Middle frontal gyrus (tissue), 1 donor: ENCODE data around the gene ADAMTS16.
"Not testable (repeated sequence)": the region's sequence is repeated elsewhere in the genome, so short reads cannot be mapped to it uniquely, and the experiment has no call there.

ENCODE experiments used
- DNase-seq: peaks from one replicate; pipeline ENCODE4 v3.0.0-alpha.2; 2015; ENCODE audit warnings: low spot score; ENCODE audit errors: extremely low spot score

ADAMTS16 gene, protein sequence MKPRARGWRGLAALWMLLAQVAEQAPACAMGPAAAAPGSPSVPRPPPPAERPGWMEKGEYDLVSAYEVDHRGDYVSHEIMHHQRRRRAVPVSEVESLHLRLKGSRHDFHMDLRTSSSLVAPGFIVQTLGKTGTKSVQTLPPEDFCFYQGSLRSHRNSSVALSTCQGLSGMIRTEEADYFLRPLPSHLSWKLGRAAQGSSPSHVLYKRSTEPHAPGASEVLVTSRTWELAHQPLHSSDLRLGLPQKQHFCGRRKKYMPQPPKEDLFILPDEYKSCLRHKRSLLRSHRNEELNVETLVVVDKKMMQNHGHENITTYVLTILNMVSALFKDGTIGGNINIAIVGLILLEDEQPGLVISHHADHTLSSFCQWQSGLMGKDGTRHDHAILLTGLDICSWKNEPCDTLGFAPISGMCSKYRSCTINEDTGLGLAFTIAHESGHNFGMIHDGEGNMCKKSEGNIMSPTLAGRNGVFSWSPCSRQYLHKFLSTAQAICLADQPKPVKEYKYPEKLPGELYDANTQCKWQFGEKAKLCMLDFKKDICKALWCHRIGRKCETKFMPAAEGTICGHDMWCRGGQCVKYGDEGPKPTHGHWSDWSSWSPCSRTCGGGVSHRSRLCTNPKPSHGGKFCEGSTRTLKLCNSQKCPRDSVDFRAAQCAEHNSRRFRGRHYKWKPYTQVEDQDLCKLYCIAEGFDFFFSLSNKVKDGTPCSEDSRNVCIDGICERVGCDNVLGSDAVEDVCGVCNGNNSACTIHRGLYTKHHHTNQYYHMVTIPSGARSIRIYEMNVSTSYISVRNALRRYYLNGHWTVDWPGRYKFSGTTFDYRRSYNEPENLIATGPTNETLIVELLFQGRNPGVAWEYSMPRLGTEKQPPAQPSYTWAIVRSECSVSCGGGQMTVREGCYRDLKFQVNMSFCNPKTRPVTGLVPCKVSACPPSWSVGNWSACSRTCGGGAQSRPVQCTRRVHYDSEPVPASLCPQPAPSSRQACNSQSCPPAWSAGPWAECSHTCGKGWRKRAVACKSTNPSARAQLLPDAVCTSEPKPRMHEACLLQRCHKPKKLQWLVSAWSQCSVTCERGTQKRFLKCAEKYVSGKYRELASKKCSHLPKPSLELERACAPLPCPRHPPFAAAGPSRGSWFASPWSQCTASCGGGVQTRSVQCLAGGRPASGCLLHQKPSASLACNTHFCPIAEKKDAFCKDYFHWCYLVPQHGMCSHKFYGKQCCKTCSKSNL

DNA sequence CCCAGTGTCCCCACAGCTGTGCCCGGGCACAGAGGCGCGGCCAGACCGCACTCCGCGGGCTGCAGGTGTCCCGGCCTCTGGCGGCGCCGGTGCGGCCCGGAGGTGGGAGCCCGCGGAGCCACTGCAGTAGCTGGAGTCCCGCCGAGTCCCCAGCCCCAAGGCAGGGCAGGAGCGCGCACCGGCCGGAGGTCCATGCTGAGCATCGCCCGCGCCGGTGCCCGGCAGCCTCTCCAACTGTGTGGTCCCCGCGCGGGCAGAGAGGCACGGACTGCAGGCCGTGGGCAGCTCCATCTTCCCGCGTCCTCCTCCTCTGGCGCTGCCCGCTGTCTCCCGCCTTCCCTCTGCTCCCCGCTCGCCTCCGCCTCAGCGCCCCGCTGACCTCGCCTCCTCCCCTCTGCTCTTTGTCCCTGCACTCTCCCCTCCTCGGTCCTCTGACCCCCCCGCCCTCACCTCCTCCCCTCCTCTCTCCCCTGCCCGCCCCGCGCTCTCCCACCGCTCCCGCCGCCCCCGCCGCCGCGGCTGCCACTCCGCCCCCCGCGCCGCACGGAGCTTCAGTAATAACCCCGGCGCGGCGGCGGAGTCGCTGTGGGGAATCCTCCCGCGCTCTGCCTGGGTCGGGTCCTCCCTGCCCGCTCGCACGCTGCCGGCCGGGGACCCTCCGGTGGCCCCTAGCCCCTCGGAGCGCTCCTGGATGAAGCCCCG, at the start of gene ADAMTS16:
TSS of gene ADAMTS16 (plus strand) at position 554 of the 702 bp plus-strand sequence. CDS start at position 692, 138 bp downstream.
- DNase-seq: no peak

DNA sequence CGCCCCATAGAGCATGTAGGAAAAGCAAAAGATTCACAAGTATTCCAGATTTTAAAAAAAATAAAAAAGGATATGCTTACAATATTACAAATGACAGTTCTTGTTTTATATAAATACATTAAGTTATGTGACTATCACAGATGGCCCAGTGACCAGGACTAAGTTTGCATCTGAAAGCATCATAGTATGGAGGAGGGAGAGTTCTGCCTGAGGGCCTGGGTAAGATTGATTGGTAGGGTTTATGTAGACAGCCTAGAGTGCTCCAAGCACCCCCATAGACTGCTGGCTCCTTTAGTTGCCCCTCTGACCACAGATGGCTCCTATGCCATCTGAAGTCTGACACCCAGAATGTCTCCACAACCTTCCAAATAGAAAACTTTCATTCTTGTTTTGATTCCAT, 48.0 kb upstream of the ADAMTS16 start:
- no peak for DNase-seq

DNA sequence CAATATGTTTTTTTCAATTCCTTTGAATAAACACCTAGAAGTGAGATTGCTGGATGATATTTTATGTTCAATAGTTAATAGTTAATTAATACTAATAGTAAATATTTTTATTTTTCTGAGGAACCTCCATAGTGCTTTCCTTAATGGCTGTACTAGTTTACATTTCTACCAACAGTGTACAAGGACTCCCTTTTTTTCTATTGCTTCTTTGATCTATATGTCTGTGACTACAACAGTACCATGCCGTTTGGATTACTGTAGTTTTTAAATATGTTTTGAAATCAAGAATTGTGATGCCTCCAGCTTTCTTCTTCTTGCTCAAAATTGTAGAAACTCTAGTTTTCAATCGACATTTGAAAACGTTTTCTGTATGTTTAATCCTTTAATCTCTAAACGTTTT, 39.5 kb upstream of the ADAMTS16 start:
- DNase-seq: no peak

DNA sequence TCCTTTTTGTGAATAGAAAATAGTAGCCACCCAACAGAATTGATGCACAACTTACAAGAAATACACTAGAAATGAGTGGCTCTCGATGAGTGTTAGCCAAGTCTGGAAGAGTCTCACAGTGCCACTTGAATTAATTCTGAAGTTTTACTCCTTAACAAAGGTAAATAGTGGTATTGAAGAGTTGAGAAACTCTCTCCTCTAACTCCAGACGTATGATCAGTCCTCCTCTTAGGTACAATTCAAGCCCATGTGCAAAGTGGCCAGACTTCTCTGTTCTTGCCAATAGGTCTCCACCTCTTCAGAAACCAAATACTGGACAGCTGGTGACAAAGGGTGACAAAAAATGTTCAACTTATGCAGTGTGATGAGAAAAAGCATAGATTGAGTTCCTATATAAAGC, 38.5 kb upstream of the ADAMTS16 start:
- no peak for DNase-seq

DNA sequence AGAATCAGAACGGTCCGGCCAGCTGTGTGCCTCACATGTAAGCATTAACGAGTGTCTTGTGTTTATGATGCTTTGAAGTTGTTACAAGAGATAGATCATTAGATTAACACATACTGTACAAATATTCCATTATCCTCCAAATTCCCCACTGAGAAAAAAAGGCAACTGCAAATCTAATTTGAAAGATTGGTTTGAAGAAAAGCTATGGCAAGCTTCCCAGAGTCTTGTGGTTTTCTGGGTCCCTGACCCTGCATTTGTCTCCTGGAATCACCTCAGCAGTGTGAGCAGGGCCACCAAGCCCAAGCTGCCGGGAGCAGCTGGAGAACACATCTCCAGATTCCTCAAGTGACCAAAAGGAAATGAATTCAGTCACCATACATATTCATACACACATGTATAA, 36.9 kb upstream of the ADAMTS16 start:
- DNase-seq: no peak

DNA sequence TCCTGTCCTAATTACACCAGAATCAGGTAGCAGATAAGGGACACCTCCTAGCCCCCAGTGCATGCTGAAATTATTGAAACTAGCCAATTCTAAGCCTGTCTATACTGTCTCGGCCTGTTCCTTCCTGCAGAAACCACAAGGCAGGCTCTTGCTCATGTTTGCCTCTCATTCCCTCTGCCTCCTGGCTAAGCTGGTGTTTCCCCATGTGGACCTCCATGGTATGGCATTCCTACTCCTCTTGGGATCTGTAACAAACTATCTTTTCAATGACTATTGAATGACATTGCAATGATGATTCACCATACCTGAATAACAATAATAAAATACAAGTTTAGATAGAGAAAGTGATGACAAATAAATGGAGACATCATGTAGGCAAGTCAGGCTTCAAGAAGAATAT, 35.6 kb upstream of the ADAMTS16 start:
- no peak for DNase-seq

DNA sequence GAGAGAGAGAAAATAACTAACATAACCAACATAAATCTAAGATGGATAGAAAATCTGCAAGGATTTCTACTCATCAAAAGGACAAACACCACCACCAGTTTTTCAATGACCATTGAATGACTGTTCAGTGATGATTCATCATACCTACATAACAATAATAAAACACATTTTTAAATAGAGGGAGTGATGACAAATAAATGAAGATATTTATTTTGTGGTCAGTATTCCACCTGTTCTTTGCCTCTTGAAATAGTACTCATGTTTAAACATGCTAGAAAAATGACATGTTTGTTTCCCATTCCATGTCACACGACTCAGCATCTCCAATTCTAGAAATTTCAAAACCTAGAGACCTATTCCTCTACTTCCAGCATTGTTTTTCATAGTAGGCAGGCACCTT, 34.6 kb upstream of the ADAMTS16 start:
- no peak for DNase-seq

DNA sequence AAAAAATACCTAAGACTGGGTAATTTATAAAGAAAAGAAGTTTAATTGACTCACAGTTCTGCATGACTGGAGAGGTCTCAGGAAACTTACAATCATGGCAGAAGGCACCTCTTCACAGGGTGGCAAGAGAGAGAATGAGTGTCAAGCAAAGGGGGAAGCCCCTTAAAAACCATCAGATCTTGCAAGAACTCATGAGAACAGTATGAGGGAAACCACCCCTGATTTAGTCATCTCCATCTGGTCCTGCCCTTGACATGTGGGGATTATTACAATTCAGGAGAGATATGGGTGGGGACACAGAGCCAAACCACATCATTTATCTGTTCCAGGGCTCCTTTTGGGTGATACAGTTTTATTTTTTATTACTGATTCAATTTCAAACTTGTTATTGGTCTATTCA, 23.2 kb upstream of the ADAMTS16 start:
- no peak for DNase-seq

DNA sequence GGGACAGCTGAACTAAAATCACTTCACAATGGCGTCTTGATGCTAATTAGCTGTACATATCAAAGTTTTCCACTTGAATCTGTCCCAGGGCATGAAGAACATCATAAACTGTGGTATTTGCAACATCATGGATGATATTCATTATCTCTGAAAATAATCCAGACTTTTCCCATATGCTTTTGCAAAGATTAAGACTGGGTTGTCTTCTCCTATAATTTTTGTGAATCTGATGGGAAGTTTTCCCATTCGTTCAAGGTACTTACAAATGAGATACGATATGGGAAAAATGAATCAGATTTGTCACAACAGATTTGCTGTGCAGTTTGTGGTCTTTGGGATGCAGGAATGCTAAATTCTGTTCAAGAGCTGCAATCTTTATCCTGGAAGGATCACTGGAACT, 17.4 kb upstream of the ADAMTS16 start:
- DNase-seq: no peak

DNA sequence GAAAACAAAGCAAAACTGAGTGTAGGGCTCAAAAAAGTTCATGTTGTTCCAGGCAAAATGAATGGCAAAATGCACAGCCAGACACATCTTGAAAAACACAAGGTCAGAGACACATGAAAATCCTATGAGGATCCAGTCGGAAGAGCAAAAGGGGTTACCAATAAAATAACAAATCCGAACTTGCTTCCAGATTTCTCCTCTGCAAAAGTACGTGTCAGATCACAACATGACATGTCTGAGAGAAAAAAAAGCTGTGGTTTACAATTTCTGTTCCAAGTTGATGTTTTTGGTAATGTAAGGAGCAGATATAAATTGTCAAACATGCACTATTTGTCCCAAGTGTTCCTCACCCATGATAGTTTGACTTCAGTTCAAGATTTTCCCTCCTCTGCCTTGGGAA, 15.9 kb upstream of the ADAMTS16 start:
- no peak for DNase-seq

DNA sequence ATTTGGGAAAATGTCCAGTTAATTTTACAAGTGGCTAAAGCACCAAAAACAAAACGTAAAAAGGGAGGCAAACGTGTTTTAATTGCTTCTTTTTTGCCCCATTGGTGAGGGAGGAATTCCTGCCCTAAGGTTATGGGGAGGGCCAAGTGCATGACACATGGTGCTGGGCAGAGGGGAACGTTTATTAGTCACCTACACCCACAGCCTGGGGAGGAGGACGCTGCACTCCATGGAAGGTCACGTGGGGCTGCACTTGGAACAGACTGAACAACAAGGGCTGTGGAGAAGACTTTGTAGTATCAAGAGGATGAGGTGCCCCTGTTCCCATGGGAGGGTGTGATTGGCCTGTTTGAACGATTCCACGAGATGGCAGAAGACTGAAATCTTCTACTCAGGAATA, 13.7 kb upstream of the ADAMTS16 start:
- no peak for DNase-seq

DNA sequence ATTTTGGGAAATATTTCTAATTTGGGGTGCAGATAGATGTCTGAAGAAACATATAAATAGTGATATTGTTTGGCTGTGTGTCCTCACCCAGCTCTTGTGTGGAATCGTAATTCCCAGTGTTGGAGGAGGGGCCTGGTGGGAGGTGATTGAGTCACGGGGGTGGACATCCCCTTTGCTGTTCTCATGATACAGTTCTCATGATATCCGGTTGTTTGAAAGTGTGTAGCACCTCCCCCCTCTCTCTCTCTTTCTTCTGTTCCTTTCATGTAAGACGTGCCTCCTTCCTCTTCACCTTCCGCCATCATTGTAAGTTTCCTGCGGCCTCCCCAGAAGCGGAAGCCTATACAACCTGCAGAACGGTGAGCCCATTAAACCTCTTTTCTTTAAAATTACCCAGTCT, 11.4 kb upstream of the ADAMTS16 start:
- DNase-seq: no peak

DNA sequence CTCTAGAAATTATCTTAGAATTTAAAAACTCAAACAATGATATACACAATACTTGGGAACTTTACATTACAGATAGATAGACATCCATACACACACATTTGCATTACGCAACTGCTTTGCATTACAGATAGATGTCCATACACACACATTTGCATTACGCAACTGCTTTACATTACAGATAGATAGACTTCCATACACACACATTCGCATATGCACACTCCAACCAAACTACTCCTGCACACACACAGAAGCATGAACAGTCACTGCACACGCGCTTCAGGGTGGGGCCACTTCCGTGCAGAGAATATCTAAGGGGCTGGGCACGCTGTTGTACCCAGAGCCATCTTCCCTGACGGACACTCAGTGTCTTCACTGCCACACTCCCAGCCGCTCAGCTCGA, 7.9 kb upstream of the ADAMTS16 start:
- DNase-seq: no peak

DNA sequence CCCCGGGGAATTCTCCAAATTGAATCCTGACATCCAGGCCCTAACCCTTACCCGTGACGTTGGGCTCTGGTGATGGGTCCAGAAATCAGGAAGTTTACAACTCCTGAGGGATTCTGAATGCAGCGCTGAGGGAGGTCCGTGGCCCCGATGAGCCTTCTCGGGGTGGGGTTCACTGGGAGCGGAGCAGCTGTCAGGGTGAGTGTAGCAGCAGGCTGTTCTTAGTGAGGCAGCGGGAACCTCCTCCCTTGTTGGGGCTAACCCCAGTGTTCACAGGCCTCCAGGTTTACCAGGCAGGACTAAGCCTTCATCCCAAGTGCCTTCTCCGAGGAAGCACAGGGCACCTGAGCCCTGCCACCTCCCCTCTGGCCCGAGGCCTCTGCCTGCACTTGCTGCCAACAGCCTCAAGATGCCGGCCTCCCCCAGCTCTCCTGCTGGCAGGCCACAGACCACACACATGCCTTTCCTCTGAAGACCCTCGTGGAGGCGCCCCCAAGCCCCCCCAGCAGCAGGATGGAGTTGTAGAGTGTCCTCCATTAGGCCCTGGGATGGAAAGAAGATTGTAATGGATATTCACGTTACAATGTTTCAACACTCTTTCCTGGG, 7.3 kb upstream of the ADAMTS16 start:
- no peak for DNase-seq

DNA sequence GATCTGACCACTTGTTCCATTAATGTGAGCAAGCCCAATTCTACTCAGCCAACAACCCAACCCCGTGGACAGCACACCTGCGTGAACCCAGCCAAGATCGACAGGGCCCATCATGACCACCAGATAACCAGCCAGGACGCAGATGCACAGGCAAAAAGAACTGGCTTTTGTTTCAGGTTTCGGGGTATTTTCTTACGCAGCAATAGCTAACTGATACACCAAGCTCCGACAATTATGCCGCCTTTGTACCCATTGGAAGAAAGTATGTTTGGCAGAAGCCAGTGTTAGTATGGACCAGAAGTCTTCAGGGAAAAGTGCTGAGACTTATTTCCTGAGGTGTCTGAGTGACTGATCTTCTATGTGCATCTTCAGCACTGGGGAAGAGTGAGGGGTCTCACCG, 6.0 kb upstream of the ADAMTS16 start:
- no peak for DNase-seq

DNA sequence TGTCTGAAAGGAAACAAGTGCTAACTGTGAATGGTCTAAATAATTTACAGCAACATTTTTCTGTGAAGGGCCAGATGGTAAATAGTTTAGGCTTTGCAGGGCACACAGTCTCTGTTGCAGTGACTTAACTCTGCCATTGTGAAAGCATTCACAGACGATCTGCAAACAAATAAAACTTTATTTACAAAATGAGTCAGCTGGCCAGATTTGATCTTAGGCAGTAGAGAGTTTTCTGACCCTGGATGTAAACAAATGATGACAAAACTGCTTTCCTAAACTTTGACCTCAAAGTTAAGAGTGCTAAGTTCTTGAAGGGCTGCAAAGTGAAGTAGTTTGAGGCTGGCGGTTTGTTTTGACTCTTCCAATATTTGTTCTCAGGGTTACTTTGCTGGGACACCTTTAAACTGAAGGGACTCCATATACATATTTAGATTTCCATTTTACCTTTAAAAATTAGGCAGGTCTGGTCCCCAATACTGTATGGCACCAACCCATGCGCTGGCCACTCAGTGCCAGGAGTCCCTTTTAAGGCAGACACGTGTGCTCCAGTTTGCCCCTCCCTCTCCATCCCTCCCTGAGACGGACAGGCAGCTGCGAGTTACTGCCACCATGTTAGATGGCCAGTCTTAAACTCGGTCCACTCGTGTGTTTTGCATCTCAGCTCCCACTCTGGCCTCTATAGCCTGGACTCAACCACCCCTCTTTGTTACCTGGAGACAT, 4.0 kb upstream of the ADAMTS16 start:
- no peak for DNase-seq

DNA sequence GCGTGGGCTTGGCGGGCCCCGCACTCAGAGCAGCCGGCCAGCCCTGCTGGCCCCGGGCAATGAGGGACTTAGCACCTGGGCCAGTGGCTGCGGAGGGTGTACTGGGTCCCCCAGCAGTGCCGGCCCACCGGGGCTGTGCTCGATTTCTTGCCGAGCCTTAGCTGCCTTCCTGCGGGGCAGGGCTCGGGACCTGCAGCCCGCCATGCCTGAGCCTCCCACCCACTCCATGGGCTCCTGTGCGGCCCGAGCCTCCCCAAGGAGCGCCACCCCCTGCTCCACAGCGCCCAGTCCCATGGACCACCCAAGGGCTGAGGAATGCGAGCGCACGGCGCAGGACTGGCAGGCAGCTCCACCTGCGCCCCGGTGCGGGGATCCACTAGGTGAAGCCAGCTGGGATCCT, 2.3 kb upstream of the ADAMTS16 start:
- not testable (repeated sequence) for DNase-seq

DNA sequence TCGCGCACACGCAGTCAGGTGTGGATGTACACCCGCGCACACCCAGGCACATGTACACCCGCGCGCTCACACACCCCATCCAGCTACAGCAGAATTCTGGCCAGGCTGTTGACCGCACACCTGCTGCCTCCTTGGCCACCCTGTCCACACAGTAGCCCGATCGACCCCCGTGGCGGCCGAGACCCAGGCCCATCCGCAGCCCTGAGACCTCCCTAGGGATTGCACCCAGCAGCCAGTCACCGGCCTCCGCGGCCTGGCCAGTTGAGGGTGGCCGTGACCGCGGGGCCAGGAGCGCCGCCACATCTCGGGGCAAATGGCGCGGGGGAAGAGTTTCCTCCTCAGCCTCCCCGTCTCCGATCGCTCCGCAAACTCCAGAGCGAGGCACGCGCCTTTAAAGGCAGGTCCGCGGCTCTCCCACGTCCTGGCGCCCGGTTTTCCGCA, 774 bp upstream of the ADAMTS16 start:
- no peak for DNase-seq

DNA sequence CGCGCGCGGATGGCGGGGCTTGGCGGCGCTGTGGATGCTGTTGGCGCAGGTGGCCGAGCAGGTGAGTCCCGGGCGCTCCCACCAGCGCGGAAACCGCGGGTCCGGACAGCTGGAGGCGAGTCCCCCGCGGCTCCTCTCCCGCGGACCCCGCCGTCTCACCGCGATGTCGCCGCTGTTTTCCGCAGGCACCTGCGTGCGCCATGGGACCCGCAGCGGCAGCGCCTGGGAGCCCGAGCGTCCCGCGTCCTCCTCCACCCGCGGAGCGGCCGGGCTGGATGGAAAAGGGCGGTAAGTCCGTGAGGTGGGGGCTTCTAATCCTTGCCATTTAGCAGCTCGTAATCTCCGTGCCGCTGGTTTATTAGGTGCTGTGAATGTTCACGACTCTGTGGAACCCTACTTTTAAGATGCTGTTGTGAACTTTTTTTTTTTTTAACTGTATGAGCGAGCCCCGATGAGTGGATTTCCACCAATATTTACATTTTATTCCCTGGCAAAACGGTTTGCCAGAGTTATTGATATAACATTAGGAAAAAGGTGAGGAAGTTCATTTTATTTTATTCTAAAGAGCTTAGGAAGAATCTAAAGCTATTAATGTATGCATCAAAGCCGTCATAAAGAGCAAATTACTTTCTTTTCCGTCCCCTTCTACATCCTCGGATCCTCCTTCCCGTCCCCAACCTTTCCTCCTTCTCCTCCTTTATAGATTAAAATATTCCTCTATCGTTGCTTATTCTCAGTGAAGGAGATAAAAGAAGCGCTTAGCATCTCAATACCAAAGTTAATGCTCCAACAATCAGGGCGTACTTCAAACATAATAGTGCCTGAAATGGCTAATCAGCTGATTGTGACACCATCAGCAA, 579 bp downstream of the ADAMTS16 start:
- no peak for DNase-seq
